Muscle of leg (tissue), 16 donors: ENCODE results near the gene RAD54L2. TPM values are rescaled to one million over a fixed set of nuclear protein-coding genes. Genes with fewer than 3 reads are reported as not detected.

ENCODE experiments used
- DNase-seq: peaks from one replicate; pipeline ENCODE4 v3.0.0; 2013
- H3K27ac ChIP-seq: one replicate; pipeline ENCODE4 v1.5.1; 2013; ENCODE audit warnings: mild to moderate bottlenecking, low read length, control low read depth
- H3K27me3 ChIP-seq: one replicate; pipeline ENCODE4 v1.6.1; 2013; ENCODE audit warnings: low read length; ENCODE audit not compliant: control insufficient read depth, insufficient read depth
- H3K36me3 ChIP-seq: one replicate; pipeline ENCODE4 v1.6.1; 2013; ENCODE audit warnings: low read length; ENCODE audit not compliant: control insufficient read depth, insufficient read depth
- H3K4me1 ChIP-seq: one replicate; pipeline ENCODE4 v1.6.1; 2013; ENCODE audit warnings: low read length; ENCODE audit not compliant: control insufficient read depth, insufficient read depth
- H3K4me3 ChIP-seq: one replicate; pipeline ENCODE4 v1.5.1; 2013; ENCODE audit warnings: low read length, control low read depth
- H3K9me3 ChIP-seq: replicated peaks from 2 replicates; pipeline ENCODE4 v1.6.1; 2013; ENCODE audit warnings: low read depth, low read length; ENCODE audit not compliant: control insufficient read depth
- WGBS: methylation state at CpG from one replicate; pipeline ENCODE4 v1.1.5; 2013; ENCODE audit warnings: missing lambda C conversion rate; ENCODE audit not compliant: insufficient coverage; 5-methylcytosine and 5-hydroxymethylcytosine counted together
- long read RNA-seq, 11 donors: transcript quantifications; one replicate each; lab custom pipeline, GENCODE V29; 2026
- polyA plus RNA-seq, 8 donors: library from polyadenylated mRNA; unstranded; fragments of 120-200 nt; gene quantifications; one replicate each; pipeline versions ENCODE4 v1.2.1 to v1.2.3, GENCODE V29; 2013; ENCODE audit warnings: inconsistent platforms in 1 of 8, low replicate concordance in 1 of 8; ENCODE audit not compliant: insufficient read length in 8 of 8, insufficient read depth in 1 of 8
- total RNA-seq: library from RNA; stranded (reverse); fragments of 120-200 nt; gene quantifications from one replicate; pipeline ENCODE4 v1.2.4, GENCODE V29; 2013

The RAD54L2 gene, protein sequence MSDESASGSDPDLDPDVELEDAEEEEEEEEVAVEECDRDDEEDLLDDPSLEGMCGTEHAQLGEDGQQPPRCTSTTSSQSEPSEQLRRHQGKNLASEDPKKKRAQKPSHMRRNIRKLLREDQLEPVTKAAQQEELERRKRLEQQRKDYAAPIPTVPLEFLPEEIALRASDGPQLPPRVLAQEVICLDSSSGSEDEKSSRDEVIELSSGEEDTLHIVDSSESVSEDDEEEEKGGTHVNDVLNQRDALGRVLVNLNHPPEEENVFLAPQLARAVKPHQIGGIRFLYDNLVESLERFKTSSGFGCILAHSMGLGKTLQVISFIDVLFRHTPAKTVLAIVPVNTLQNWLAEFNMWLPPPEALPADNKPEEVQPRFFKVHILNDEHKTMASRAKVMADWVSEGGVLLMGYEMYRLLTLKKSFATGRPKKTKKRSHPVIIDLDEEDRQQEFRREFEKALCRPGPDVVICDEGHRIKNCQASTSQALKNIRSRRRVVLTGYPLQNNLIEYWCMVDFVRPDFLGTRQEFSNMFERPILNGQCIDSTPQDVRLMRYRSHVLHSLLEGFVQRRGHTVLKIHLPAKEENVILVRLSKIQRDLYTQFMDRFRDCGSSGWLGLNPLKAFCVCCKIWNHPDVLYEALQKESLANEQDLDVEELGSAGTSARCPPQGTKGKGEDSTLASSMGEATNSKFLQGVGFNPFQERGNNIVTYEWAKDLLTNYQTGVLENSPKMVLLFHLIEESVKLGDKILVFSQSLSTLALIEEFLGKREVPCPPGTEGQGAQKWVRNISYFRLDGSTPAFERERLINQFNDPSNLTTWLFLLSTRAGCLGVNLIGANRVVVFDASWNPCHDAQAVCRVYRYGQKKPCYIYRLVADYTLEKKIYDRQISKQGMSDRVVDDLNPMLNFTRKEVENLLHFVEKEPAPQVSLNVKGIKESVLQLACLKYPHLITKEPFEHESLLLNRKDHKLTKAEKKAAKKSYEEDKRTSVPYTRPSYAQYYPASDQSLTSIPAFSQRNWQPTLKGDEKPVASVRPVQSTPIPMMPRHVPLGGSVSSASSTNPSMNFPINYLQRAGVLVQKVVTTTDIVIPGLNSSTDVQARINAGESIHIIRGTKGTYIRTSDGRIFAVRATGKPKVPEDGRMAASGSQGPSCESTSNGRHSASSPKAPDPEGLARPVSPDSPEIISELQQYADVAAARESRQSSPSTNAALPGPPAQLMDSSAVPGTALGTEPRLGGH (N-terminal part only)
- total RNA-seq (9.2 TPM), polyA plus RNA-seq (10 to 100 TPM in 2 of 8 donors, 1 to 10 TPM in 6; 6.6 to 11.5 (median 8.4) TPM)
- long read RNA-seq, donor 1, result 0 reads
- long read RNA-seq, donor 2, result 0 reads
- long read RNA-seq, donor 3, result 0 reads
- long read RNA-seq, donor 4, partial matches to known transcripts, result 0 of 1 reads
- long read RNA-seq, donor 4, other reads (novel, unspliced or antisense), result 0 of 1 reads
- long read RNA-seq, donor 5, result 0 reads
- long read RNA-seq, donor 6, result 0 reads
- long read RNA-seq, donor 7, result 0 reads
- long read RNA-seq, donor 8, result 0 reads
- long read RNA-seq, donor 9, result 0 reads
- long read RNA-seq, donor 10, partial matches to known transcripts, result 0 of 1 reads
- long read RNA-seq, donor 10, other reads (novel, unspliced or antisense), result 0 of 1 reads
- long read RNA-seq, donor 11, result 0 reads

DNA sequence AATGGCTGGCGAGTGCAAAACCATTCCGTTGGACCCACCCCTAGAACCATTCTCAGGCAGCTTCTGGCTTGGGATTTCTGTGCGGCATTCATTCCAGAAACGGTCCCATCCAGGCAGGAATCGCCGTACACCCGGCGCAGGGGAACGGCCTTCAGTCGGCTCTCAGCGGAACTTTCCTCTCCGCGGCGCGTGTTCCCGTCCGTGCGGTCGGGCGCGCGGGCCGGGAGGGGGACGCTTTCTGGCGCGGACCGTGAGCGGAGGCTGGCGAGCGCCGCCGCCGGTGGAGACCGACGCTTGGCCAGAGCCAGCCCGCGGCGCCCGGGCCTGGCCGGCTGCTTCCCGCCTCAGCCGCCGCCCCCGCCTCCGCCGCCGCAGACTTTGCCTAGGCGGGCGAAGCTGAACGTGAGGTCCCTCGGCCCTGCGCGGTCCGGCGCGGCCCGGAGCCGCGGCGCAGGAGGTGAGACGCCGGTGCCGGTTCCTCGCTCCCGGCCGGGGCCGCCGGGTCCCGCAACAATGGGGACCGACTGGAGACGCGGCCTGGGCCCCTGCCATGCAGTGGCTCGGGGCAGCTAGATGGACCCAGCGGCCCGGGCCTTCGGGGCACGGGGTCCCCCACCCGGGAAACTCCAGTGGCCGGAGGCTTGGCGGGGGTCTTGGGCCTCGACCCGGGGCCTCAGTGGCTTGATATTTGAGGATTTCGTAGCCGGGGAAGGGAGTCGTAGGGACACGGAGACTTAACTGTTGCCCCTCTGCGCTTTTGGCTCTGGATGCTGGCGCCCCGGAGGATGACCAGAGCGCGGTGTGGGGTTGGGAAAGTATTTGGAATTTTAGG lies at the start of gene RAD54L2:
Gene RAD54L2 (plus strand): TSS at position 261 of the 832 bp plus-strand sequence. CDS start 51,702 bp downstream, outside the sequence.
- WGBS, result under 1% methylated on average over 91 of the region's 91 CpGs
- DNase-seq, result peak; percentile 91
- Histone ChIP-seq H3K36me3 (peaks cover 5% of the 10 kb centered on the region), H3K27ac (peak within 1 kb of the TSS; percentile 83), H3K4me1 (peaks cover 11% of the 10 kb centered on the region), H3K27me3 (no peaks in the 10 kb centered on the region), H3K4me3 (peak within 1 kb of the TSS; percentile 86), H3K9me3 (no peaks in the 10 kb centered on the region)

DNA sequence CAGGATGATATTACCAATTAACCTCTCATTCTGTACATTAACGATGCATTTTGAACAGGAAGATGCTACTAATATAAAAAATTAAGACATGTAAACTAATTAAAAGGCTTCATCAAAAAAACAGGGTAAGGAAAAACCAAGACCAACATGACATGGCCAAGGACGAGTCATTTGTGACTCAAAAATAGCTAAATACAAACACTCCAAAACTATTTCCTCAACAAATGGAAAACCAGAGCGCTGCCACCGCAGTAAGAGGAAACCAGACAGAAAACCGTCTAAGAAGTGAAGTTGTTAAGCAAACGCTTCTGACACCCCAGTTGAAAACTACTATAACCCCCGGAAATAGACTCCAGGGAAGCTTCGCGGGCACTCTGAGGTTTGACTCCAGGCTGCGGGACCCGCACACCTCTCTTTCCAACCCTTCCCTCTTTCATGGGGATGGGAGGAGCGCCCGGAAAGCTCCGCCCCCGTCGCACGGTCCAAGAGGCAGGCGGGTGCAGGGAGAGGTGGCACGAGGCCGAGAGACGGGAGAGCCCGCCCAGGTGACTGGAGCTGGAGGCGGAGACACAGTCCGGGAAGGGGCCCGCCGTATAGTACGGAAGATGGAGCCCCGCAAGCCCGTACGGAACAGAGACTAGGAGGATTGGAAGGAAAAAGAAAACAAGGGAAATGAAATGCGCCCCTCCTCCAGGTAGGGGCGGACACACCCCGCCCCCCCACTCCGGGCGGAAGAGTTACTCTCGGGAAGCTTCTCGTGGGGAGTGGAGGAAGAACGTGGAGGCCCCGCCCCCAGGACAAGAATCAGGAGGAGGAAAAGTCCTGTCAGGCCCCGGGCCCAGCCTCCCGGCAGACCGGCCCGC lies 39.4 kb upstream of the RAD54L2 start:
- WGBS, result under 1% methylated on average over 24 of the region's 43 CpGs
- peak; percentile 98 for DNase-seq
- Histone ChIP-seq H3K4me1 (no peaks in the 10 kb centered on the region), H3K4me3 (peak overlapping the region; percentile 74), H3K27ac (peak overlapping the region; percentile 99), H3K9me3 (no peaks in the 10 kb centered on the region), H3K27me3 (no peaks in the 10 kb centered on the region), H3K36me3 (peaks cover 2% of the 10 kb centered on the region)

DNA sequence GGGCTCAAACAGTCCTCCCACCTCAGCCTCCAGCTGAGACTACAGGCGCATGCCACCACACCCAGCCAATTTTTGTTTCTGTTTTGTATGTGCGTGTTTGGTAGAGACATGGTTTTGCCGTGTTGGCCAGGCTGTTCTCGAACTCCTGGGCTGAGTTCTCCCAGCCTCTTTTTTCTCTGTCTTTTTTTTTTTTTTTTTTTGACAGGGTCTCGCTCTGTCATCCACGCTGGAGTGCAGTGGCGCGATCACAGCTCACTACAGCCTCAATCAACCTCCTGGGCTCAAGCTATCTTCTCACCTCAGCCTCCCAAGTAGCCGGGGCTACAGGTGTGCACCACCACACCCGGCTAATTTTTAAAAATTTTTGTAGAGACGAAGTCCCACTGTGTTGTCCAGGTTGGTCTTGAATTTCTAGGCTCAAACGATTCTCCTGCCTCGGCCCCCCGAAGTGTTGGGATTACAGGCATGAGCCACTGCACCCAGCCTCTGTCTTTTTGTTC lies 37.8 kb upstream of the RAD54L2 start:
- no peaks in the 10 kb centered on the region for H3K9me3 ChIP-seq
- DNase-seq, result peak; percentile 44
- no peaks in the 10 kb centered on the region for H3K36me3 ChIP-seq
- 89% methylated on average over 11 of the region's 14 CpGs for WGBS
- H3K4me1 ChIP-seq, result no peaks in the 10 kb centered on the region
- H3K27me3 ChIP-seq, result no peaks in the 10 kb centered on the region
- no peak overlapping the region for H3K4me3 ChIP-seq
- peak overlapping the region; percentile 67 for H3K27ac ChIP-seq

DNA sequence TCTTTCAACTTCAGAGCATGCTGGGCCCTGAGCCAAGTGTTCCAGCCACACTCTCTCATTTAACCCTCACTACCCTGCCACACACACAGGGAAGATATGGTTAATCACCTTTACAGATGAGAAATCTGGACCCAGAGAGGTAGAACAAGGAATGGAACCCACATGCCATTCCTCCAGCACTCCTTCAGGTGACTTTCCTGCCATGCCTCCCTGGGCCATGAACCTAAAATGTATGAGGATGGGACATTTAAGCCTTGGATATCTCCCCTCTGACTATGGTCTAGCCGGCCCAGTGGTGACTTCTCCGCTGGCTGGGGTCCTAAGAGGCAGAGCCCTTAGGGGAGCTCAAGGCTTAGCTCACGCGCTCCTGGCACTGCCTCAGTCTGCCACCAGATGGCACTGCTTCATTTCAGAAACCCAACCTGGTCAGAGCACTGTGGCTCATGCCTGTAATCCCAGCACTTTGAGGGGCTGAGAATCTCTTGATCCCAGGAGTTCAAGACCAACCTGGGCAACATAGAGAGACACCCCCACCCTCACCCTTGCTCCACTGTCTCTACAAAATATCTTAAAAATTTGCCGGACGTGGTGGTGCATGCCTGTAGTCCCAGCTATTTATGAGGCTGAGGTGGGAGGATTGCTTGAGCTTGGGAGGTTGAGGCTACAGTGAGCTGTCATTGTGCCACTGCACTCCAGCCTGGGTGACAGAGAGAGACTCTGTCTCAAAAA lies 36.5 kb upstream of the RAD54L2 start:
- Histone ChIP-seq H3K4me3 (no peak overlapping the region), H3K36me3 (no peaks in the 10 kb centered on the region), H3K9me3 (no peaks in the 10 kb centered on the region), H3K27me3 (no peaks in the 10 kb centered on the region), H3K27ac (no peak overlapping the region), H3K4me1 (no peaks in the 10 kb centered on the region)
- DNase-seq, result peak; percentile 82
- 0% methylated on average over 4 of the region's 6 CpGs for WGBS

DNA sequence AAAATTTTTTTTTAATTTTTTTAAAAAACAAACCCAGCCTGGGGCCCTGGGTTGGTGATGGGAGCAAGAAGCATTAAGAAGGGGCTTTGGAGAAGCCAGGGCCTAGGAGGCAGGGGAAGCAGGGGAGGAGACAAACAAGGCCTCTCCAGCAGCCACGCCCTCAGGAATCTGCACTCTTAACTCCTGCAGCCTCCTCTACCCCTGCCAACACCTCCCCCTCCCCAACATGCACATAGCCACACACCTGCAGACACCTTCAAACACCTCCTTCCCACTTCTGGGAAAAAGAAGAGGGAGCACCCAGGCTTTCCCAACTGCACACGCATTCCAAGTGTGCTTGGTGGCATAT lies 36.0 kb upstream of the RAD54L2 start:
- no peaks in the 10 kb centered on the region for H3K9me3 ChIP-seq
- H3K27ac ChIP-seq, result no peak overlapping the region
- WGBS, result 11% methylated on average over 1 of the region's 2 CpGs
- no peaks in the 10 kb centered on the region for H3K36me3 ChIP-seq
- DNase-seq, result peak; percentile 10
- H3K4me3 ChIP-seq, result no peak overlapping the region
- H3K27me3 ChIP-seq, result no peaks in the 10 kb centered on the region
- no peaks in the 10 kb centered on the region for H3K4me1 ChIP-seq

DNA sequence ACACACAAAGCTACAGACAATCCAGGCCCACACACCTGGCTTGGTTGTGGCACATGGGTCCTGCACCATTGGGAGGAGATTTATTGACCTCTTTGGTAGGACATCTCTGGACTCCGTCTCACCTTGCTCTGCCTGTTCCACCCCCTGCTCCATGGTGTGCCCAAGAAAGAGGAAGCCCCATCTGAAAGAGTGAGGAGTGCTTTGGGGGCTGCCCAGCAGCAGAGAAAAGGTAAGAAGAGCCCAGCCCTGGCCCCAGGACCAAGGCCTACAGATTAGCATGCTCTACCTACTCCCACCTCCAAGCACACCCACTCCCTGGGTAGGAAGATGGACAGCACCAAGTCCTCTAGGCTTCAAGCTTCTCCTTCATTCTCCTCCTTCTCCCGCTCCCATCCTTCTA lies 35.5 kb upstream of the RAD54L2 start:
- 100% methylated on average over 1 of the region's 2 CpGs for WGBS
- Histone ChIP-seq H3K27me3 (no peaks in the 10 kb centered on the region), H3K9me3 (no peaks in the 10 kb centered on the region), H3K36me3 (no peaks in the 10 kb centered on the region), H3K27ac (no peak overlapping the region), H3K4me1 (no peaks in the 10 kb centered on the region), H3K4me3 (no peak overlapping the region)
- DNase-seq, result no peak

DNA sequence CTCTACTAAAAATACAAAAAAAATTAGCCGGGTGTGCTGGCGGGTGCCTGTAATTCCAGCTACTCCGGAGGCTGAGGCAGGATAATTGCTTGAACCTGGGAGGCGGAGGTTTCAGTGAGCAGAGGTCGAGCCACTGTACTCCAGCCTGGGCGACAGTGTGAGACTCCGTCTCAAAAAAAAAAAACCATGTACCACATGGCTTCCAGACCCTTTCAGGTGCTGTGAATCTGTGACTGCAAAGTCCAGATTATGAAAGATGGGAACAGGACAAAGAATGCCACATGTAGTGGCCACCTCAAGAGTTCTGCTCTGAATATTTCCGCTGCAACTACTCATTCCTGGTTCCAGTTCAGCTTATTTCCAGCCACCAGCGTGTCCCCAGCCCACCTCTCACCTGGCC lies 30.3 kb upstream of the RAD54L2 start:
- H3K4me3 ChIP-seq, result no peak overlapping the region
- no peaks in the 10 kb centered on the region for H3K9me3 ChIP-seq
- no peaks in the 10 kb centered on the region for H3K27me3 ChIP-seq
- DNase-seq, result no peak
- no peaks in the 10 kb centered on the region for H3K4me1 ChIP-seq
- H3K27ac ChIP-seq, result no peak overlapping the region
- 97% methylated on average over 7 of the region's 9 CpGs for WGBS
- no peaks in the 10 kb centered on the region for H3K36me3 ChIP-seq

DNA sequence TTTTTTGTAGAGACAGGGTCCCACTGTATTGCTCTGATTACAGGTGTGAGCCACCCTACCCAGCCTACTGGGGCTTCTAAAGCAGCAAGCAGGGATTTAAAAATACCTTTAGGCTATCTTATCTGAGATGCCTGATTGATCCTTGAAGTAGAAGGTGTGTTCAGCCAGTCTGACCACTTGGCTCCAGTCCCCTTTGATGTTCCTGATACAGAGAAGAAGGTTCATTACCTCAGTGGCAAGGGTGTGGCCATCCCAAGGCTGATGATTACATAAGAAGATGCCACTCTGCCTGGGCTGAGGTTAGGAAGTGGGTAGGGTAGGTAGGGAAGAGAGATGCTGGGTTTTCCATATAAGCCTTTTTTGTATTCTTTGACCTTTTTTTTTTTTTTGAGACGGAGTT lies 27.5 kb upstream of the RAD54L2 start:
- H3K4me1 ChIP-seq, result no peaks in the 10 kb centered on the region
- H3K4me3 ChIP-seq, result no peak overlapping the region
- no peaks in the 10 kb centered on the region for H3K9me3 ChIP-seq
- H3K27me3 ChIP-seq, result no peaks in the 10 kb centered on the region
- no CpG with 5 or more reads among the region's 1 CpG for WGBS
- no peaks in the 10 kb centered on the region for H3K36me3 ChIP-seq
- no peak overlapping the region for H3K27ac ChIP-seq
- no peak for DNase-seq
